ENCODE results near the gene GYS1.

The GYS1 gene

DNA sequence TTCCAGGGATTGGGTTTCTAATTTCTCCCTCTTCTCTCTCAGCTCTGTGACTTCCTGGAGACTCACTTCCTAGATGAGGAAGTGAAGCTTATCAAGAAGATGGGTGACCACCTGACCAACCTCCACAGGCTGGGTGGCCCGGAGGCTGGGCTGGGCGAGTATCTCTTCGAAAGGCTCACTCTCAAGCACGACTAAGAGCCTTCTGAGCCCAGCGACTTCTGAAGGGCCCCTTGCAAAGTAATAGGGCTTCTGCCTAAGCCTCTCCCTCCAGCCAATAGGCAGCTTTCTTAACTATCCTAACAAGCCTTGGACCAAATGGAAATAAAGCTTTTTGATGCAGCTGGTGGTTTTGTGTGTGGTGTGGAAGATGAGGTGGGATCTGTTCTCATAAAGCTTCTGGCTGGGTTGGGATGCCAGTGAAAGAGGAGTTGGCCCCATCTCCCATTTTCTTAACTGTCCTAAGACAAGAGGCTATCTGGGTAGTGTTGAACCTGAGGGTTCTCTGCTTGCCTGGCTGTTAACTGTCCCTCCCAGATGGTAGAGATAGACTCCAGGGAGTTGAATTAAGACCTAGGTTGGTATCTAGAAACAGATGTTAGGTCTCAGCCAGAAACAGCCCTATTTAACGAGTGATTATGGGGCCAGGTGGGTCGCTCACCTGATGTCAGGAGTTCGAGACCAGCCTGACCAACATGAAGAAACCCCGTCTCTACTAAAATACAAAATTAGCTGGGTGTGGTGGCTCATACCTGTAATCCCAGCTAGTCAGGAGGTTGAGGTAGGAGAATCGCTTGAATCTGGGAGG lies 26.4 kb downstream of the GYS1 start:
- DNase-seq, result peak in 1 of 2 experiments; percentile 78
- TF ChIP-seq GATA1 (IDR thresholded peaks at IDR 0.05; ENCODE audit: low read depth, low read length) (no peak), POLR2A (IDR thresholded peaks at IDR 0.05; ENCODE audit: low read length) (no peak)

DNA sequence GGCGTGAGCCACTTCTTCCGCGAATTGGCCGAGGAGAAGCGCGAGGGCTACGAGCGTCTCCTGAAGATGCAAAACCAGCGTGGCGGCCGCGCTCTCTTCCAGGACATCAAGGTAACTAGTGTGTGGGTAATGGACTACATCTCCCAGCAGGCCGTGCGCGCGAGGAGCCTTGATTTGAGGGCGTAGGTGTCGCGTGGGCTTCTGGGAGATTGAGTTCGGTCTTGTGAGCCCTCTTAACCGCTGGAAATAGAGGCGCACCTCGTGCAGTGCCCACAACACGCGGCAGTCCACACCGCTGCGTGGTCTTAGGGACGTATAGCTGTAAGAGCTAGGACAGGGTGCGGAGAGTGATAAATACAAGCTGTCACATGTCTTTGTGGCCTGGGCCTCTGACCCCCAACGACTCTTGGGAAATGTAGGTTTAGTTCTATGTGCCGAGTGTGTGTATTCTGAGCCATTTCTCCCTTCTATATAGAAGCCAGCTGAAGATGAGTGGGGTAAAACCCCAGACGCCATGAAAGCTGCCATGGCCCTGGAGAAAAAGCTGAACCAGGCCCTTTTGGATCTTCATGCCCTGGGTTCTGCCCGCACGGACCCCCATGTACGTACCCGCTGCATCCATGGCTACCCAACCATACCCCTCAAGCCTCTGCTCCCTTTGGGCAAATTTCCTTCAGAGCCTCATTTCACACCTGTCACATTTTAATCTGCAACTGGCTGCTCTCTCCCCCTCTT lies 27.1 kb downstream of the GYS1 start:
- peak; percentile 91 to 93 for DNase-seq
- no peak for TF ChIP-seq GATA1 (IDR thresholded peaks at IDR 0.05; ENCODE audit: low read depth, low read length)
- TF ChIP-seq POLR2A (IDR thresholded peaks at IDR 0.05; ENCODE audit: low read length), result no peak

GRCh38 chr19:48965040-48965805 lies 27.9 kb downstream of the GYS1 start, which contains the start of gene FTL:
Gene FTL (plus strand): TSS chr19:48965309. CDS start chr19:48965508, 199 bp downstream.
- peak; percentile 97 to 99 for DNase-seq
- TF ChIP-seq POLR2A (IDR thresholded peaks at IDR 0.05; ENCODE audit: low read length), result peak; percentile 99
- no peak for TF ChIP-seq GATA1 (IDR thresholded peaks at IDR 0.05; ENCODE audit: low read depth, low read length)

- DNase-seq, result peak in 1 of 2 experiments; percentile 85
These were observed 28.7 kb downstream of the GYS1 start for GRCh38 chr19:48964205-48965039.

DNA sequence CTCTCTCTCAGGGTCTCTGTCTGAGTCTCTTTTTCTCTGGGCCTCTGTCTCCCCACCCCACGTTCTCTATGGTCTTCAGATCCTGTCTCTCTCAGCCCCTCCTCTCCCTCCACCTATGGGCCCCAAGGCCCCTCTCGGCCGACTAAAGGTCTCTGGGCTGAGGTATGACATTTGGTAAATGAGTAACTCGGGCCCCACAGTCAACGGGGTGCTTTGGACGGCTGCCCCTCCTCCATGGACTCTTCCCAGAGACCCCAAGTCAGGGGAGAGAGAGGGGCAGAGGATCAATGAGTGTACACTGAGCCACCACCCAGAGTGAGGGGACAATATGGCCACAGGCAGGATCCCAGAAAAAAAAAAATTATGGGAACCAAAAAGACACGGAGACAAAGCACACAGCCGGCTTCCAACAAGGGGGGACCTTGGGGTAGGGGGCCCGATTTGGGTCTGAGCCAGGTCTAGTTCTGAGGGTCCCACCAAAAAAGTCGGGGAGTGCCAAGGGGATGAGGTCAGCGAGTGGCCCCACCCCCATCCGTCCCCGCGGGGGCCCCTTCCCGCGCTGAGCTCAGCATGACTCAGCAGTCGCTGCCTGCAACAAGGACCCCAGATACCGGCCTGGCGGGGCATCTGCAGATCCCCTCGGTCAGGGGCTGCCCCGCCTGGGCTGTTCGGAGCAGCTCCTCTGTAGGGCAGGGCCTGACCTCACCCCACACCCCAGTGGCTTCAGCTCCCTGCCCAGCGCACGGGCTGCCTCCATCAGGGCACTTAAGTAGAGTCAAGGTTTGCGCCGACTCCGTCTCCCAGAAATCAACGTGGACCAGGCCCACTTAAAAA lies 29.5 kb downstream of the GYS1 start:
- peak; percentile 97 to 98 for DNase-seq
- TF ChIP-seq POLR2A (IDR thresholded peaks at IDR 0.05; ENCODE audit: low read length) (peak; percentile 87), GATA1 (IDR thresholded peaks at IDR 0.05; ENCODE audit: low read depth, low read length) (no peak)

More at GRCh38 chr19:48964205-48965039, 28.7 kb downstream of the GYS1 start:
- TF ChIP-seq GATA1 (IDR thresholded peaks at IDR 0.05; ENCODE audit: low read depth, low read length), result no peak
- peak; percentile 63 for TF ChIP-seq POLR2A (IDR thresholded peaks at IDR 0.05; ENCODE audit: low read length)

- TF ChIP-seq GATA1 (IDR thresholded peaks at IDR 0.05; ENCODE audit: low read depth, low read length) (no peak), POLR2A (IDR thresholded peaks at IDR 0.05; ENCODE audit: low read length) (no peak)
- DNase-seq, result peak in 1 of 2 experiments; percentile 72
These were observed 30.3 kb downstream of the GYS1 start for GRCh38 chr19:48962849-48963165.

DNA sequence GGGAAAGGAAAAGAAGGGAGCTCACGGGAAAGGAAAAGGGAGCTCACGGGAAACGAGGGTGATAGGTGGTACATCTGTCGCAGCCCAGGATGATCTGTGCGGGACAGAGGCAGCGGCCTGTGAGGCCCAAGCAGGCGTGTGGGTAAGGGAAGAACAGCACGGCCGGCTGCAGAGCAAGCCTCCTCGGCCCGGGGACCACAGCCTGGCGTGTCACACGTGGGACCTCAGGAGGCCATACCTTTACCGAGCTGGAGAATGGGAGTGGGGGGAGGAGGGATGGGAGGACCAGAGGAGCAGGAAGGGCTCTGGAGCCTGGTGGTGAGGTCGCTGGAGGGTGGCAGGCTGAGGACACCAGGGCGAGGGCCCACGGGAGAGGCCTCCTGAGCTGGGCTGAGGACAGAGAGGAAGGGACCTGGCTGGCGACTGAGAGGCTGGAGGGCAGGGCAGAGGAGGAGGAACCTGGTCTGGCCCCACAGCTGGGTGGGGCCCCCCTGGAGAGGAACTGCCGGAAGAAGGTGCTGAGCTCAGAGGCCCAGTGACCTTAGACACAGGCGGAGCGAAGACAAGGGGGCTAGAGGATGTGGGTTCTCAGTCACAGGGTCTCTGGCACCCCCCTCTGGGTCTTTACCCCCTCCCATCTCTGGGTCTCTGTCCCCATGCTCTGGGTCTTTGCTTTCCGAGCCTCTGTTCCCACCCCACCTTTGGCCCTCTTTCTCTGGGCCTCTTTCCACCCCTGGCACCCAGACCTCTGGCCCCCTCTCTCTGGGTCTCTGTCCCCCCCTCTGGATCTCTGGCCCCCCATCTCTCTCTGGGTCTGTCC lies 30.9 kb downstream of the GYS1 start:
- TF ChIP-seq GATA1 (IDR thresholded peaks at IDR 0.05; ENCODE audit: low read depth, low read length) (no peak), POLR2A (IDR thresholded peaks at IDR 0.05; ENCODE audit: low read length) (peak; percentile 95)
- DNase-seq, result peak; percentile 88 to 92

DNA sequence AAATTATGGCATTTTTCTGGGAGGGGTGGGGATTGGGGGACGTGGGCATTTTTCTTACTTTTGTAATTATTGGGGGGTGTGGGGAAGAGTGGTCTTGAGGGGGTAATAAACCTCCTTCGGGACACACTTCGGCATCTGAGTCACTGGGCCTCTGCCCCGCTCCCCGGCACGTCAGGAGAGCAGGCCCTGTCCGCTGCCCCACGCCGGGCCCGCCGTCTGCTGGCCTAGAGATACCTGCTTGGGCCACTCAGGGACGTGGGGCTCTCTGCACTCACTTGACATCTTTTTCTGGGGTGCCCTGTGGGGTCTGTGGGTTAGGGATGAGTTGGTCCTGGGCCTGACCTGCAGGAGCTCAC lies 31.5 kb downstream of the GYS1 start:
- TF ChIP-seq GATA1 (IDR thresholded peaks at IDR 0.05; ENCODE audit: low read depth, low read length), result no peak
- no peak for TF ChIP-seq POLR2A (IDR thresholded peaks at IDR 0.05; ENCODE audit: low read length)
- DNase-seq, result no peak

DNA sequence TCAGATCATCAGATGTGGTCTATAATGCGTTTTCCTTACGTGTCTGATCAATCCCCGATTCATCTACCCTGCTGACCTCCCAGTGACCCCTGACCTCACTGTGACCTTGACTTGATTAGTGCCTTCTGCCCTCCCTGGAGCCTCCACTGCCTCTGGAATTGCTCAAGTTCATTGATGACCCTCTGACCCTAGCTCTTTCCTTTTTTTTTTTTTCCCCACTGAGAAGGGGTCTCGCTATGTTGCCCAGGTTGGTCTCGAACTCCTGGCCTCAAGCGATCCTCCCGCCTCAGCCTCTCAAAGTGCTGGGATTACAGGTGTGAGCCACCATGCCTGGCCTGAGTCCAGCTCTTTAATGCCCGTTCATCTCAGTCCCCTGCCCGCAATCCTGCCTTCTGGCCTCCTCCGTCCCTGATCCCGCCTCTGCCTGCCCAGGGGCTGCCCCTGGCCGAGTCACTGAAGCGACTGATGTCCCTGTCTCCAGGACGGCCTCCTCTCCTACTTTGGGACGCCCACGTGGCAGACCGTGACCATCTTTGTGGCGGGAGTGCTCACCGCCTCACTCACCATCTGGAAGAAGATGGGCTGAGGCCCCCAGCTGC lies 32.0 kb downstream of the GYS1 start:
- TF ChIP-seq POLR2A (IDR thresholded peaks at IDR 0.05; ENCODE audit: low read length) (no peak), GATA1 (IDR thresholded peaks at IDR 0.05; ENCODE audit: low read depth, low read length) (no peak)
- no peak for DNase-seq

DNA sequence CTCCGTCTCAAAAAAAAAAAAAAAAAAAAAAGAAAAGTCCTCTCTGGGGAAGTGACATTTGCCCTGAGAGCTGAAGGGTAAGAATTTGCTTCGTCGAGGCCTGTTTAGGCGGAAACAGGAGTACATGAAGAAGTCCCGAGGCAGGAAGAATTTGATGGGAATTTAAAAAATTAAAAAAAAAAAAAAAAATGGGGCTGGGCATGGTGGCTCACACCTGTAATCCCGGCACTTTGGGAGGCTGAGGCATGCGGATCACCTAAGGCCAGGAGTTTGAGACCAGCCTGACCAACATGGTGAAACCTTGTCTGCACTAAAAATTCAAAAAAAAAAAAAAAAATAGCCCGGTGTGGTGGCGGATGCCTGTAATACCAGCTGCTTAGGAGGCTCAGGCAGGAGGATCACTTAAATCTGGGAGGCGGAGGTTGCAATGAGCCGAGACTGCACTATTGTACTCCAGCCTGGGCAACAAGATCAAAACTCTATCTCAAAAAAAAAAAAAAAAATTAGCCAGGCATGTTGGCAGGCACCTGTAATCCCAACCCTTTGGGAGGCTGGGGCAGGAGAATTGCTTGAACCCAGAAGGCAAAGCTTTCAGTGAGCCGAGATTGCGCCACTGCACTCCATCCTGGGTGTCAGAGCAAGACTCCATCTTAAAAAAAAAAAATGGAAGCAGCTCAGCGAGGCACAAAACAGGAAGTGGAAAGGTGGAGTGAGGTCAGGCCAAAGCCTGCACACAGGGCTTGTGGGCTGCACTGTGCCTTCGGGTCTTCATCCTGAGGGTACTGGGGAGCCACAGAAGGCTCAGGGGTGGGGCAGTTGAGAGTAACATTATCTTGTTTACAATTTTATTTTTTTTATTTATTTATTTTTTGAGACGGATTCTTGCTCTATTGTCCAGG lies 33.5 kb downstream of the GYS1 start:
- no peak for DNase-seq
- peak; percentile 0 for TF ChIP-seq POLR2A (IDR thresholded peaks at IDR 0.05; ENCODE audit: low read length)
- TF ChIP-seq GATA1 (IDR thresholded peaks at IDR 0.05; ENCODE audit: low read depth, low read length), result no peak

All from erythroblast (primary cell).